ENCODE measurements around the gene ACVR2B. TPM values are rescaled to one million over a fixed set of nuclear protein-coding genes. Genes with fewer than 3 reads are reported as not detected.

The ACVR2B gene
- total RNA-seq, 2 experiments from 2014 or later = 4.3 to 5.1 TPM

DNA sequence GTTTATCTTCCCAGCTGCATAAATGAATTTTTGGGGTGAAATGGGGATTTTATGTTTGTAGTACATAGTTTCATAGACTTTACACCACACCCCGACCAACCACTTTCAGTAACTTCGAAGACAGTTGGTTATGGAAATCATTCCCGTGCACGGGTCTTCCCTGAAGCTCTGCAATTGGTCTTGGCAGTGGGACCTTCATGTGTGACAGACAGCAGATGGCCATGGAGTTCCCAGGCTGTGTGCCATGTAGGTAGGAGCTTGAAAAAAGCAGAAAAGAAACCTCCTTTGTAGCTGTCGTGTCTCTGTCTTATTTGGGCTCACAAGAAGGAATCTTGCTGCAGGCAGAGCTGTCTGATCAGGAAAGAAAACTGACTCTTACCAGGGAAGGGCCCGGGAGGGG is 68.3 kb downstream of the ACVR2B start:
- no peak for DNase-seq
- no peaks in the 10 kb centered on the region for H3K9me3 Mint-ChIP-seq
- no peaks in the 10 kb centered on the region for H3K27me3 Mint-ChIP-seq
- peaks cover 18% of the 10 kb centered on the region for H3K36me3 Mint-ChIP-seq
- no peak overlapping the region for H3K27ac Mint-ChIP-seq
- no peak overlapping the region for H3K4me3 Mint-ChIP-seq
- H3K4me1 Mint-ChIP-seq = peaks cover 23% of the 10 kb centered on the region

DNA sequence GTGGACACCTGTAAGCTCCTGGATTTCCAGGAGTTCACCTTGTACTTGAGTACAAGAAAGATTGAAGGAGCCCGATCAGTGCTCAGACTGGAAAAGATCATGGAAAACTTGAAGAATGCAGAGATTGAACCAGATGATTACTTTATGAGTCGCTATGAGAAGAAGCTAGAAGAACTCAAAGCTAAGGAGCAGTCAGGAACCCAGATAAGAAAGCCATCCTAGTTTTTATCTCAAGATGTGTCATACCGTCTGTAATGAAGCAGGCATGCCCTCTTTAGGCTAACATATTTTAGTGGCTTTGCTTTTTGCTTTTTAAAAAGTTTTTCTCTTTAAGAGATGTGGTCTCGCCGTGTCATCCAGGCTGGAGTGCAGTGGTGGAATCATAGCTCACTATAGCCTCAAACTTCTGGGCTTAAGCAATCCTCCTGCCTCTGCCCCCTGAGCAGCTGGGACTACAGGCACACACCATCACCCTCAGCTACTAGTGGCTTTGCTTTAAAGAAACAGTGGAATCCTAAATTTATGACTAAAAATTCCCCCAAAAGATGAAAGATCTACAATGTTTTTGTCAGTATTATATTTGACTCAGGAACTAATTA is 70.5 kb downstream of the ACVR2B start:
- H3K36me3 Mint-ChIP-seq = peaks cover 21% of the 10 kb centered on the region
- H3K9me3 Mint-ChIP-seq = no peaks in the 10 kb centered on the region
- no peak overlapping the region for H3K4me3 Mint-ChIP-seq

DNA sequence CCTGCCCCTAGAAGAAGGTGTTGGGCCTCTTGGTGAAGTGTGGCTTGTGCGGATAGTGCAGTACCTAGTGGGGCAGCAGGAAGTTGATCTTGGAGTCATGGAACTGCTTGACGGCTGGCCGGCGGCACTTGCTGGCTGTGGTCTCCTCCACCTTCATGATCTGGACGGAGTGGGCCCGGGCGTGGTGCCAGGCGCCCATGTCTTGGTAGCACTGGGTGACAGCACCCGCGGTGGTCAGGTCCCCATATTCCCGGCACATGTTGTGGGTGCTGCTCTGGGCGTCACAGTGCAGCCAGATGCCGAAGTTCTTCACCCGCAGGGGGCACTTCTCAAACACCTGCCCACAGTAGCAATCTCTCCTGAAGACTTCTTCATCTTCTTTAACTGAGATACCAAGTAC is 73.1 kb downstream of the ACVR2B start:
- Mint-ChIP-seq H3K4me1 (no peaks in the 10 kb centered on the region), H3K9me3 (no peaks in the 10 kb centered on the region), H3K27me3 (no peaks in the 10 kb centered on the region), H3K27ac (no peak overlapping the region), H3K36me3 (peaks cover 22% of the 10 kb centered on the region), H3K4me3 (no peak overlapping the region)
- DNase-seq = no peak

More for the DNA sequence above, 70.5 kb downstream of the ACVR2B start:
- H3K4me1 Mint-ChIP-seq = peaks cover 15% of the 10 kb centered on the region
- no peak for DNase-seq
- no peaks in the 10 kb centered on the region for H3K27me3 Mint-ChIP-seq
- no peak overlapping the region for H3K27ac Mint-ChIP-seq

DNA sequence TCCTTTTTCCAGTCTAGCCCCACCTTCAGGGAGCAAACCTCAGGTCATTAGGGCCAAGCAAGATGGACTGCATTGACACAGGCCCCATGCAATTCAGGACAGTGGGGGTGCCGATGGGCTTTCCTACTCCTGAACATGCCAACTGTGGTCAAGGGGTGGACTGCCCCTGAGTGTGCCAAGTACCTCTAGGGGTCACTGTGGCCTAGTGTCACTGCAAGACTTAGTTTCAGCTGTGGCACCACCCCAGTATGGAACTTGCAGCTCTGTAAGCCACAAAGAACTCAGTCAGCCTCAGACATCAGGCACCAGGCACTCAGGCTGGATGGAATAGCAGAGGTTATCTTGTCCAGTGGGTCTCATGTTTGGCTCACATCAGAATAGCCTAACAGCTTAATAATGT is 74.8 kb downstream of the ACVR2B start:
- H3K27me3 Mint-ChIP-seq = no peaks in the 10 kb centered on the region

DNA sequence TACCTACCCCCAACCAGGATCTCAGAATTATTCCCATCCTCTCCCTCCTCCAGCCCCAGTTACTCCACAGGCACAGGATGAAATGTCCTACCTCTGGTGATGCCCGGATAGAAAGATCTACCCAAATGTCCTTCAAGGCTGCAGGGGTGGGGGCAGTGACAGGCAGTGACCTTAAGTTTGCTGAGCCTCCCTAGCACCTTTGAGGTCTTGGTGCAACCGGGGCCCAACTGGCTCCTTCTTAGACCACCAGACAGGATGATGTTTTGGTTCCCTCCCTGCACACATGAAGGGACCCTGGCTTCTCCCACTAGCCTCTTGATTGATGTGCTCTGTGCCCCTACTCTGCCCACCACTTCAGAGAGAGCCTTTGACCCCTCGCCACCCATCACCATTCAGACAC is 78.8 kb downstream of the ACVR2B start:
- H3K27me3 Mint-ChIP-seq = no peaks in the 10 kb centered on the region
- peaks cover 6% of the 10 kb centered on the region for H3K4me1 Mint-ChIP-seq
- no peaks in the 10 kb centered on the region for H3K9me3 Mint-ChIP-seq
- H3K4me3 Mint-ChIP-seq = no peak overlapping the region
- no peak for DNase-seq
- peaks cover 16% of the 10 kb centered on the region for H3K36me3 Mint-ChIP-seq
- H3K27ac Mint-ChIP-seq = no peak overlapping the region

More for the DNA sequence above, 74.8 kb downstream of the ACVR2B start:
- Mint-ChIP-seq H3K36me3 (peaks cover 22% of the 10 kb centered on the region), H3K4me3 (no peak overlapping the region), H3K27ac (no peak overlapping the region), H3K9me3 (no peaks in the 10 kb centered on the region), H3K4me1 (no peaks in the 10 kb centered on the region)
- DNase-seq = no peak

DNA sequence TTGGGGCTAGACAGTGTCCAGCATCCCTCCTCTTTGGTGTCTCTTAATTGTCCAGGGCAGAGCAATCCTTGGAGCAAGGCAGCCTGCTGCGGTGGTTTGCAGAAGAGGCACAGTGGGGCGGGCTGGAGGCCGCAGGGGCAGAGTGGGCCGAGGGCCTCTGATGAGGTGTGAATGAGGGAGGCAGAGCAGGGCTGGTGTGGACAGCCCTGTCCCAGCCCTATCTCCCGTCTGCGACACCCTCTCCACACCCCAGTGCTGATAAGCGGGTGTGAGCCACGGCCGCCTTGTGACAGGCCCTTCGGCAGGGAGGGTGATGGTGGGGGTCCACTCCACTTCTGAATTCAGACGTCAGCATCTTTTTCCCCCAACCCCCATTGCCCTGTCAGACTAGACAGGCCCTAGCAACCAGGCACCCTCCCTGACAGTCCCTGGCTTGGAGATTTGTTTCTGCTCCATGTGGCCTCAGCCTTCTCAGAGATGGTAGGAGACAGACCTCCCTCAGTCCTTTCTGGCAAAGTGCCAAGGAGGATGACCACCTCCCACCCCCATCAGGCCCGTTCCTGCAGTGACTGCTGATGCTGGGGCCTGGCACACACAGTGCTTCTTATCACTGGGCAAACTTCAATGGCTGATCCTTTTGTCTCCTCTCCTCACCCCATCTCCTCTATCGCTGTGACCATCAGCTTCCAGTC is 79.7 kb downstream of the ACVR2B start:
- peaks cover 14% of the 10 kb centered on the region for H3K36me3 Mint-ChIP-seq
- H3K9me3 Mint-ChIP-seq = no peaks in the 10 kb centered on the region
- no peak for DNase-seq
- no peak overlapping the region for H3K27ac Mint-ChIP-seq
- H3K4me1 Mint-ChIP-seq = peaks cover 6% of the 10 kb centered on the region
- H3K4me3 Mint-ChIP-seq = no peak overlapping the region
- H3K27me3 Mint-ChIP-seq = no peaks in the 10 kb centered on the region

DNA sequence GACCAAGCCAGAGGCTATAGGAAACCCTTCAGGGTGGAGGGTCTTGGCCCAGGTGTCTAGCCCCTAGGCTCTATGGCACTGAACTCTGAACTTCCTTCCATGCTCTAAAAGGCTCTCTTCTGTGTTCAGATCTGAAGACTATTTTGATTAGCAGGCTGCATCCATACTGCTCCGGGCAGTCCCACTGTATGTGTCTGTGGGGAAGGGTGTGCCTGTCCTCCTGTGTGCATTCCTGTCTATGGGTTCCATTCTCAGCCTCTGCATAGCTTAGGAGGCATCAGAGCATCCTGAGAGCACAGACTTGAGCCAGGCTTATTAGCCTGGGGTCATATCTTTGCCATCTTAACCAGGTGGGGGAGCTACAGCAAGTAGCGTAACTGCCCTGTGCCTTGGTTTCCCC is 80.5 kb downstream of the ACVR2B start:
- Mint-ChIP-seq H3K9me3 (no peaks in the 10 kb centered on the region), H3K27ac (no peak overlapping the region), H3K36me3 (peaks cover 14% of the 10 kb centered on the region), H3K4me1 (peaks cover 6% of the 10 kb centered on the region), H3K27me3 (no peaks in the 10 kb centered on the region), H3K4me3 (no peak overlapping the region)
- no peak for DNase-seq

DNA sequence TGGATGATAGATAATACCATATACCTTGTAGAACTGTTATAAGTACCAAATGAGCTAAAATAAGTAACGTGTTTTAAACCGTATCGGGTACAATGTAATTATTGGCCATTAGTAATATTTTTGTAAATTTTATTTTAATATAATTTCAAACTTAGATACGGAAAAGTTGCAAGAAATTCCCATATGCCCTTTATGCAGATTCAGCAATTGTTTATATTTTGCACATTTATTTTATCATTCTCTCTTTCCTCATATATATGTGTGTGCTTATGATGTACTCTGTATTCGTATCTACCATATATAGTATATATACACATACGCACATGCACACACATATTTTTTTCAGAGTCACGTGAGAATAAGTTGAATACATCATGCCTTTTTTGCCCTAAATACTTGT is 80.9 kb downstream of the ACVR2B start:
- Mint-ChIP-seq H3K4me1 (peaks cover 6% of the 10 kb centered on the region), H3K36me3 (peaks cover 14% of the 10 kb centered on the region), H3K27ac (no peak overlapping the region), H3K27me3 (no peaks in the 10 kb centered on the region), H3K9me3 (no peaks in the 10 kb centered on the region), H3K4me3 (no peak overlapping the region)
- DNase-seq = no peak

DNA sequence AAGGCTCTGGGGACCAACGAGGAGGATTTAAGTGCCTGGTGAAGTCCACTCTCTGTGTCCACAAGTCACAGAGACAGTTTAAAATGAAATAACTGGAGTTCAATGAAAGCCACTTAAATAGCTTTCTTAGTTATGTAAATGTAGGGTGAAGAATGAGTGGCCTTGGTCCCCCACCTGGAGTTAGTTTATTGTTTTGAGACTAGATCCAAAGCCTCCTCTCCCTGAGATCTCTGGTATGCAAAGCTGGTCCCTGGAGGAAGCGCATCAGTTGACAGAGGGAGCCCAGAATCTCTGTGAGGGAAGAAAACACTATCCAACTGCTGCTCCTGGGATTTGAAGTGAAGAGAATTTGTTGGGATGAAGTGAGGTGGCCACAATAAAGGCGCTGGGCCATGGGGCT is 83.0 kb downstream of the ACVR2B start:
- Mint-ChIP-seq H3K9me3 (no peaks in the 10 kb centered on the region), H3K36me3 (peaks cover 9% of the 10 kb centered on the region), H3K27me3 (no peaks in the 10 kb centered on the region), H3K27ac (no peak overlapping the region), H3K4me3 (no peak overlapping the region), H3K4me1 (peaks cover 6% of the 10 kb centered on the region)
- DNase-seq = no peak

DNA sequence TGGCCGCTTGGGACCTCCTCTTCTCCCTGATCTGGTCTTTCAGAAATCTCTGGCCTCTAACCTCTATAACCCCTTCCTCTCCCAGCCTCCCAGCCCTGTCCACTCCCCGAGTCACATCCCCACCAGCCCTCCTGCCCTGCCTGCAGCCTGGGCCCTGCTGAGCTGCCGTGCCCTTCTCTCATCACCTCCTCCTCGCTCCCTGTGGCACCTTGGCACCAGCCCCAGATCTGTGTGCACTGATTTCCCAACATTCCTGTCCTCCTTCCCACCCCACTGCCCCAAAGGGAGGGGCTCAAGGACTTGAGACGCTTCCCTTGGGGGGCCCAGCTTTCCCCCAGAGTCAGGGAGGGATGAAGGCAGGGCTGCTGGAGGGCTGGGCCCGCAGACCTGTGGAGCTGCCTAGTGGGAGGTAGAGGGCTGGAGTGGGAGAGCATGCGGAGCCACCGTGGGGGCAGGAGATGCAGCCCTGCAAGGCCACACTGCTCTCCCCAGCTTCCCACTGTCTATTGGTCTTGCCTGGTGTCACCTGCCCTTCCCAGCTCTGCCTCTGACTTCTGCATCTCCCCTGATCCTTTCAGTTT is 85.2 kb downstream of the ACVR2B start:
- Mint-ChIP-seq H3K4me3 (no peak overlapping the region), H3K36me3 (peaks cover 9% of the 10 kb centered on the region), H3K4me1 (peaks cover 3% of the 10 kb centered on the region), H3K9me3 (no peaks in the 10 kb centered on the region), H3K27me3 (no peaks in the 10 kb centered on the region), H3K27ac (no peak overlapping the region)
- no peak for DNase-seq

DNA sequence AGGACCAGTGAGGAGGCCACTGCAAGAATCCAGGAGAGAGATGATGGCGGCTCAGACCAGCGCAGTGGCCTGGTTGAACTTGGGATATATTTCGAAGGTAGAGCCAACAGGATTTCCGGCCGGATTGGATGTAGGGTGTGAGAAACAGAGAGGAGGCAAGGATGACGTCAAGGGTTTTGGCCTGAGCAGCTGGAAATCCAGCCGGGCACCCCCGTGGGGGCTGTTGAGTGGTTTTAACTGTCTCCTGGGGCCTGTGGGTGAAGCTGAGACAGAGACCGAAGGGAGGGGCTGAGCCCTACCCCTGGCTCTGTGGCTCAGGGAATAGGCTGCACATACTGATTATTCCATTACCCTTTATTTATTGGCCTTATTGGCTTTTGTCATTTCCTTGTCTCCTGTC is 88.1 kb downstream of the ACVR2B start:
- no peak overlapping the region for H3K4me3 Mint-ChIP-seq
- DNase-seq = no peak
- no peak overlapping the region for H3K27ac Mint-ChIP-seq
- no peaks in the 10 kb centered on the region for H3K36me3 Mint-ChIP-seq
- no peaks in the 10 kb centered on the region for H3K4me1 Mint-ChIP-seq
- H3K9me3 Mint-ChIP-seq = no peaks in the 10 kb centered on the region
- H3K27me3 Mint-ChIP-seq = no peaks in the 10 kb centered on the region

Other genes with a start within 250 kb of the ACVR2B start
- gene SLC22A13, start 188.1 kb upstream of the ACVR2B start, total RNA-seq = under 1 TPM; 0.24 to 0.27 TPM
- gene SLC22A14, start 171.6 kb upstream of the ACVR2B start, total RNA-seq = not detected
- gene XYLB, start 107.1 kb upstream of the ACVR2B start, total RNA-seq = 1 to 10 TPM; 6.0 to 6.9 TPM
- gene EXOG, start 42.5 kb downstream of the ACVR2B start, total RNA-seq = 10 to 100 TPM; 16.8 to 21.7 TPM
- 1 to 10 TPM in 1 of 2 experiments, under 1 TPM in 1; 0.39 to 1.3 TPM for gene SCN5A, start 195.8 kb downstream of the ACVR2B start, total RNA-seq

Data from activated naive CD8-positive, alpha-beta T cell treated with anti-CD3 and anti-CD28 coated beads for 36 hours (primary cell).